H9 (cell line): ENCODE data around the gene PCCA. TPM values are rescaled to one million over a fixed set of nuclear protein-coding genes. Genes with fewer than 3 reads are reported as not detected.

ENCODE experiments used
- DNase-seq: peaks from one replicate; pipeline ENCODE4 v3.0.0-alpha.2; 2017
- H2AFZ ChIP-seq: one replicate; pipeline ENCODE4 v1.6.1; 2013; ENCODE audit warnings: mild to moderate bottlenecking, low read length, control low read depth, moderate library complexity
- H2AK5ac ChIP-seq: 2 replicates; pipeline ENCODE4 v1.6.1; 2013; ENCODE audit warnings: low read length, control low read depth, mixed read lengths; ENCODE audit not compliant: insufficient read length
- H2BK120ac ChIP-seq: one replicate; pipeline ENCODE4 v1.6.1; 2013; ENCODE audit warnings: low read depth, mild to moderate bottlenecking, low read length, control low read depth, inconsistent platforms; ENCODE audit not compliant: poor library complexity, severe bottlenecking
- H2BK12ac ChIP-seq: 2 replicates; pipeline ENCODE4 v1.6.1; 2013; ENCODE audit warnings: low read length, control low read depth, mixed read lengths, low read depth; ENCODE audit not compliant: insufficient read length
- H2BK15ac ChIP-seq: 2 replicates; pipeline ENCODE4 v1.6.1; 2013; ENCODE audit warnings: low read depth, low read length, control low read depth
- H2BK20ac ChIP-seq: one replicate; pipeline ENCODE4 v1.6.1; 2013; ENCODE audit warnings: low read depth, mild to moderate bottlenecking, low read length, control low read depth, inconsistent platforms; ENCODE audit not compliant: poor library complexity, severe bottlenecking
- H2BK5ac ChIP-seq: 2 replicates; pipeline ENCODE4 v1.6.1; 2013; ENCODE audit warnings: low read length, control low read depth, mixed read lengths; ENCODE audit not compliant: insufficient read length
- H3K14ac ChIP-seq: 2 replicates; pipeline ENCODE4 v1.6.1; 2013; ENCODE audit warnings: low read length, control low read depth; ENCODE audit not compliant: insufficient read depth
- H3K18ac ChIP-seq: 2 replicates; pipeline ENCODE4 v1.6.1; 2013; ENCODE audit warnings: low read depth, mild to moderate bottlenecking, mixed read lengths, low read length, control low read depth; ENCODE audit not compliant: insufficient read length
- H3K23ac ChIP-seq: 2 replicates; pipeline ENCODE4 v1.6.1; 2013; ENCODE audit warnings: low read length, control low read depth, mixed read lengths, low read depth; ENCODE audit not compliant: insufficient read length
- H3K23me2 ChIP-seq: 2 replicates; pipeline ENCODE4 v1.6.1; 2013; ENCODE audit warnings: low read depth, mild to moderate bottlenecking, mixed read lengths, low read length, control low read depth; ENCODE audit not compliant: insufficient read length, poor library complexity, severe bottlenecking
- H3K27ac ChIP-seq: 2 replicates; pipeline ENCODE4 v1.5.1; 2013; ENCODE audit warnings: low read length, control low read depth, mixed read lengths, low read depth; ENCODE audit not compliant: insufficient read length
- H3K27me3 ChIP-seq: 2 replicates; pipeline ENCODE4 v1.6.1; 2013; ENCODE audit warnings: low read length, control low read depth, inconsistent platforms; ENCODE audit not compliant: insufficient read depth
- H3K4ac ChIP-seq: 2 replicates; pipeline ENCODE4 v1.6.1; 2013; ENCODE audit warnings: low read depth, mild to moderate bottlenecking, control low read depth, inconsistent platforms, low read length, moderate library complexity
- H3K4me1 ChIP-seq: 2 replicates; pipeline ENCODE4 v1.6.1; 2013; ENCODE audit warnings: low read length, control low read depth, inconsistent platforms; ENCODE audit not compliant: insufficient read depth
- H3K4me2 ChIP-seq: 2 replicates; pipeline ENCODE4 v1.6.1; 2013; ENCODE audit warnings: low read length, control low read depth, mixed read lengths; ENCODE audit not compliant: insufficient read length, insufficient read depth
- H3K56ac ChIP-seq: 2 replicates; pipeline ENCODE4 v1.6.1; 2013; ENCODE audit warnings: low read depth, mild to moderate bottlenecking, mixed read lengths, low read length, control low read depth; ENCODE audit not compliant: insufficient read length
- H3K79me1 ChIP-seq: 2 replicates; pipeline ENCODE4 v1.6.1; 2013; ENCODE audit warnings: low read depth, mild to moderate bottlenecking, moderate library complexity, low read length, control low read depth, inconsistent platforms; ENCODE audit not compliant: insufficient read depth, poor library complexity, severe bottlenecking
- H3K79me2 ChIP-seq: 2 replicates; pipeline ENCODE4 v1.6.1; 2013; ENCODE audit warnings: low read length, control low read depth, inconsistent platforms; ENCODE audit not compliant: insufficient read depth
- H3K9ac ChIP-seq: 2 replicates; pipeline ENCODE4 v1.6.1; 2013; ENCODE audit warnings: low read length, control low read depth, mixed read lengths; ENCODE audit not compliant: insufficient read length; ENCODE audit errors: extremely low read depth
- H3K9me3 ChIP-seq: one replicate; pipeline ENCODE4 v1.6.1; 2013; ENCODE audit warnings: low read depth, low read length, inconsistent platforms; ENCODE audit not compliant: control insufficient read depth
- H3T11ph ChIP-seq: one replicate; pipeline ENCODE4 v1.6.1; 2013; ENCODE audit warnings: mild to moderate bottlenecking, low read length, control low read depth, inconsistent platforms
- H4K20me1 ChIP-seq: one replicate; pipeline ENCODE4 v1.6.1; 2013; ENCODE audit not compliant: control insufficient read depth, insufficient read length, insufficient read depth
- H4K5ac ChIP-seq: 2 replicates; pipeline ENCODE4 v1.6.1; 2013; ENCODE audit warnings: low read depth, mild to moderate bottlenecking, mixed read lengths, low read length, control low read depth; ENCODE audit not compliant: insufficient read length
- H4K8ac ChIP-seq: replicated peaks from 2 replicates; pipeline ENCODE4 v1.6.1; 2013; ENCODE audit warnings: low read length, control low read depth, mixed read lengths, low read depth; ENCODE audit not compliant: insufficient read length
- H4K91ac ChIP-seq: 2 replicates; pipeline ENCODE4 v1.6.1; 2013; ENCODE audit warnings: low read depth, mild to moderate bottlenecking, moderate library complexity, mixed read lengths, low read length, control low read depth; ENCODE audit not compliant: insufficient read length
- H3K27ac Mint-ChIP-seq, 3 experiments: 2 replicates in 2 of 3; 3 replicates in 1 of 3; pipeline ENCODE4 v1.8.0; 2020 to 2021; ENCODE audit warnings: mixed read lengths in 3 of 3, mild to moderate bottlenecking in 1 of 3, moderate library complexity in 1 of 3
- H3K27me3 Mint-ChIP-seq: 2 replicates; pipeline ENCODE4 v1.8.0; 2021; ENCODE audit warnings: low read depth, mild to moderate bottlenecking, moderate library complexity, mixed read lengths
- H3K36me3 Mint-ChIP-seq, 3 experiments: 2 replicates in 2 of 3; 3 replicates in 1 of 3; pipeline ENCODE4 v1.8.0; 2020 to 2021; ENCODE audit warnings: low read depth in 3 of 3, mixed read lengths in 3 of 3; ENCODE audit not compliant: insufficient read depth in 1 of 3
- H3K4me1 Mint-ChIP-seq, 2 experiments: 2 replicates each; pipeline ENCODE4 v1.8.0; 2020; ENCODE audit warnings: mixed read lengths in 2 of 2
- H3K4me3 Mint-ChIP-seq, 2 experiments: 2 replicates in 1 of 2; 3 replicates in 1 of 2; pipeline ENCODE4 v1.8.0; 2020 to 2021; ENCODE audit warnings: mild to moderate bottlenecking in 2 of 2, mixed read lengths in 2 of 2, moderate library complexity in 1 of 2
- H3K9me3 Mint-ChIP-seq, 2 experiments: 2 replicates in 1 of 2; 3 replicates in 1 of 2; pipeline ENCODE4 v1.8.0; 2020; ENCODE audit warnings: mild to moderate bottlenecking in 2 of 2, mixed read lengths in 2 of 2, moderate library complexity in 1 of 2
- CTCF ChIP-seq: fragments of 200-600 bp; sonication (generic); conservative IDR thresholded peaks from 3 replicates; pipeline ENCODE4 v1.8.0; 2021; ENCODE audit warnings: antibody characterized with exemption, mild to moderate bottlenecking
- WGBS: extraction: QIAGEN DNeasy Blood & Tissue Kit; methylation state at CpG from one replicate; pipeline ENCODE4 v1.1.7; 2013; ENCODE audit warnings: missing lambda C conversion rate, low lambda C conversion rate, mixed read lengths; ENCODE audit not compliant: insufficient read length; ENCODE audit errors: extremely low coverage; 5-methylcytosine and 5-hydroxymethylcytosine counted together
- total RNA-seq: library from RNA; stranded (reverse); gene quantifications from 2 replicates; pipeline ENCODE4 v1.2.1, GENCODE V29; 2021

The PCCA gene
- total RNA-seq, 1 experiment from 2014 or later, result 56.5 TPM

- Histone ChIP-seq H3K23ac (no peak overlapping the region), H3K56ac (no peak overlapping the region), H3K18ac (no peak overlapping the region), H2BK15ac (no peak overlapping the region), H4K8ac (no peak overlapping the region), H2BK12ac (no peak overlapping the region), H3K9me3 (no peaks in the 10 kb centered on the region), H3K14ac (no peak overlapping the region), H3K4me2 (no peak overlapping the region), H3K23me2 (no peaks in the 10 kb centered on the region), H4K20me1 (no peaks in the 10 kb centered on the region), H3T11ph (no peak overlapping the region), H2BK120ac (no peak overlapping the region), H2AK5ac (no peak overlapping the region), H3K27me3 (no peaks in the 10 kb centered on the region), H3K4me1 (no peaks in the 10 kb centered on the region; the same call in 1 of the 2 replicates), H3K27ac (no peak overlapping the region), H2BK20ac (no peak overlapping the region), H3K9ac (no peak overlapping the region), H3K79me2 (no peaks in the 10 kb centered on the region), H2BK5ac (no peak overlapping the region), H2AFZ (no peak overlapping the region), H4K5ac (no peak overlapping the region), H3K79me1 (no peaks in the 10 kb centered on the region), H3K4ac (no peak overlapping the region), H4K91ac (no peak overlapping the region)
- Mint-ChIP-seq H3K27me3 (peaks cover 2% of the 10 kb centered on the region), H3K9me3 (peaks cover 1 to 2% of the 10 kb centered on the region in 2 experiments; a peak in 3 of 5 replicates), H3K4me3 (no peak overlapping the region), H3K4me1 (peaks cover 3% of the 10 kb centered on the region in 2 experiments; a peak in 3 of 4 replicates), H3K36me3 (peaks cover 1 to 2% (median 2%) of the 10 kb centered on the region in 3 experiments; a peak in 5 of 7 replicates), H3K27ac (no peak overlapping the region; a peak in 1 of 7 replicates)
- no peak for DNase-seq
- TF ChIP-seq CTCF, result no peak
- WGBS, result no CpG with 5 or more reads among the region's 15 CpGs
Observed at GRCh38 chr13:100560498-100561157, 471.7 kb downstream of the PCCA start.
